HG03097 (cell line): ENCODE results near the gene CEP112.

Experiments
- ATAC-seq: cut with Tn5 transposase; IDR thresholded peaks from one replicate; pipeline ENCODE4 v1.9.1; 2021; ENCODE audit not compliant: unreplicated experiment, low FRiP score

The CEP112 gene

DNA sequence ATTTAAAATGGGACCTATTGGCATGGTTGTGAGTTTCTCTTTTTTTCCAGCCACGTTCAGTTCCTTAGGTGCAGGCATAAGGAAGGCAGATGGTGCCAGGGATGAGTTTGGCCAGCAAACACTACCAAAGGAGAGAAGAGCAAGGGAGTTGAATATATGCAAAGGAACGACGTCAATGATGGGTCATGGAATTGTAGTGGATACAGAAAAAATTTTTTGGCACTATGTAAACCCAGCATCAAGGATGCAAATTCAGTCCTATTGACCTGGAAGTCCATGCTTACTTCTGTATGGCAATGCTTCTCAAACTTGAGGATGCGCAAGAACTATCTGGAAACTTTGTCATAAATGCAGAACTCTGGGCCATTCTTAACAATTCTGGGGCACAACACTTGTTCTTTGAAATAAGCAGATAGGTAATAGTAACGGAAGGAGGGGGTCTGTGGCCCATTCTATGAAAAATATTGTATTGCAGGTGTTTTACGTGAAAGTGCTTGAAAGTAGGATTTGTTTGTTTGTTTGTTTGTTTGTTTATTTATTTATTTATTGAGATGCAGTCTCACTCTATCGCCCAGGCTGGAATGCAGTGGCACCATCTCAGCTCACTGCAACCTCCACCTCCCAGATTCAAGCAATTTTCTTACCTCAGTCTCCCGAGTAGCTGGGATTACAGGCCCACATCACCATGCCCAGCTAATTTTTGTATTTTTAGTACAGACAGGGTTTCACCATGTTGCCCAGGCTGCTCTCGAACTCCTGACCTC lies 19.3 kb upstream of the CEP112 start:
- ATAC-seq = no peak

DNA sequence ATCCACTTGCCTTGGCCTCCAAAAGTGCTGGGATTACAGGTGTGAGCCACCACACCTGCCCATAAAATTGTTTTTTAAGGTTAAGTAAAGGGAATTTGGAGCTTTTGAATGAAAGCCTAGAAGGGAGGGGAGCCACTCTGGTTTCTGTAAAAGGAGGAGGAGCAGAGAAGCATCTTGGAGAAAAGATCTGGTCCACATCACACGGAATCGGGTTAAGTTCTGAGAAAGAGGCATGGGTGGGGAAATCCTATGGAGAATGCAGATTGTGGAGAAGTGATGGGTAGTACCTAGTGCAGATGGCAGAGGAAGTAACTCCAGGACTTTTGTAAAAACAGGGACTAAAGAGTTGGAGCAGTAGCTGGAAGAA lies 18.3 kb upstream of the CEP112 start:
- ATAC-seq = no peak

DNA sequence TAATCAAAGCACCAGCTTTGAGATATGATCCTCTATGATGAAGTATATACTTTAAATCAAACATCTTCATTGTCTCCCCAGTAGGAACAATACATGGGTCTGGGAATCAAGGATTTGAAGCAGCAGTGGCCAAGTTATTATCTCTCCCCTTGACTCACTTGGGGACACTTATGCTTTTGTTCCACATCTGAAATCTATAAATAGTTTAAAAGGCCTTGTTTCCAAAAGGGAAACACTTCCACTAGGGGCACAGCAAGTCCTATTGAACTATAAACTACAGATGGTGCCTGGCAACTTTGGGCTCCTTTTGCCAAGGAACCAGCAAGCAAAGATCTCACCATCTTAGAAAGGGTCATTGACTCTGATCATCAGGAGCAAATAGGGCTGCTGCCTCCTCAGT lies 16.0 kb upstream of the CEP112 start:
- ATAC-seq = no peak

DNA sequence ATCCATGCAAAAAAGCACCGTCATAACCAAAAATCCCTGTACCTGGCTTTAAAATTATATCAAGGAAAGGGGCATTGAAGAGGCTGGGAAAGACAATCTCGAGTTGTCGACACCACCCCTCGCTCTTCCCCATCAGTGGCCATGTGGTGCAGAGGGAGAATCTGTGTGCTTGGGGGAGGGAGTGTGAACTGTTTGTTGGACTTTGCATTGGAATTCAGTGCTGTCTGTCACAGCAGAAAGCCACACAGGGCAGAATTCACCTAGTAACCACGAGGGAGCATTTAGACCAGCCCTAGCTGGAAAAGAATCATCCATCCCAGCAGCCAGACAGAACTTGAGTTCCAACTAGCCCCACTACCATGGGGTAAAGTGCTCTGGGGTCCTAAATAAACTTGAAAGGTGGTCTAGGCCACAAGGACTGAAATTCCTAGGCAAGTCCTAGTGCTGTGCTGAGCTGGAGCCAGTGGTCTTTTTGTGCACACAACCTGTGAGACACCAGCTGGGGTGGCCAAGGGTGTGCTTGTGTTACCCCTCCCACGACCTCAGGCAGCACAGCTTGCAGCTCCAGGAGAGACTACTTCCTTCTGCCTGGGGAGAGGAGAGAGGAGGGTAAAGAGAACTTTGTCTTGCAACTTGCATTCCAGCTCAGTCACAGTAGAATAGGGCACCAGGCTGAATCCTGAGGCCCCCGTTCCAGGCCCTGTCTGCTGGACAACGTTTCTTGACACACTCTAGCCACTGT lies 11.5 kb upstream of the CEP112 start:
- ATAC-seq = no peak

DNA sequence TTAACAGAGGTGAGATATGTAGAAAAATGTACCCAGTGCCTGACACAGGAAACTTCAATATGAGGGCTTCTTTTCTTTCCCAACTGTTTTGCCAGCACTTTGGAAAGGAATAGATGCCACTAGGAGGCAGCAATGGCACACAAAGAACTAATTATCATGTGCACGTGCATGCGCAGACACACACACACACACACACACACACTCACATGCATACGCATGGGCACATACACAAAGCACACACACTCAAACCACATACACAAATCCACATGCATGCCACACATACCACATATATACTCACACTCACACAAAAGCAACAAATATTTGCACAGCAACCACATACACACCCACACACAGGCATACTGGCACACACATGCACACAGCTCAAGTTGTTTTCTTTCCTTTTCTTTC lies 8.8 kb upstream of the CEP112 start:
- no peak for ATAC-seq

DNA sequence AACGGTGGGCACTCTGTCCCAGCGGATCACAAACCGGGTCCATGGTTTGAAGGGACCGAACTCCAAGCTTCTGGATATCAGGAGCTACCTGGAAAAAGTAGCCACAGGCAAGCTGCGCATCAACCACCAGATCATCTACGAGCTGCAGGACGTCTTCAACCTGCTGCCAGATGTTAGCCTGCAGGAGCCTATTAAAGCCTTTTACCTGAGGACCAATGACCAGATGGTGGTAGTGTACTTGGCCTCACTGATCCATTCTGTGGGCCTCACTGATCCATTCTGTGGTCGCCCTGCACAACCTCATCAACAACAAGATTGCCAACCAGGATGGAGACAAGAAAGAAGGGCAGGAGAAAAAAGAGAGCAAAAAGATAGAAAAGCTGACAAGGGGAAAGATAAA lies 6.3 kb upstream of the CEP112 start:
- ATAC-seq = no peak

DNA sequence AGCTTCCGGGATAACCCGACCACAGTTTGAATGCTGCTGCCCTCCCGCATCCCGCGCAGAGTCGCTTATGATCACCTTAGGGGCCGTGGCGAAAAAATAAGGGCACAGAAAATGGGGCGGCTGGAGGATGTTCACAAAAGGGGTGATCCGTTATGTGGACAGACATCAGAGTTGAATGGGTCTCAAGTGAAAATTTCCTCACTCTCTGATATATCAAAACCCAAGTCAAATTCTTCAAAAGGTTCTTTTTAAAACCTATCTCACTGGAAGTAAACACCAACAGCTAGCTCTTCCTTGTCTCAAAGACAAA lies 400 bp upstream of the CEP112 start:
- ATAC-seq = no peak

DNA sequence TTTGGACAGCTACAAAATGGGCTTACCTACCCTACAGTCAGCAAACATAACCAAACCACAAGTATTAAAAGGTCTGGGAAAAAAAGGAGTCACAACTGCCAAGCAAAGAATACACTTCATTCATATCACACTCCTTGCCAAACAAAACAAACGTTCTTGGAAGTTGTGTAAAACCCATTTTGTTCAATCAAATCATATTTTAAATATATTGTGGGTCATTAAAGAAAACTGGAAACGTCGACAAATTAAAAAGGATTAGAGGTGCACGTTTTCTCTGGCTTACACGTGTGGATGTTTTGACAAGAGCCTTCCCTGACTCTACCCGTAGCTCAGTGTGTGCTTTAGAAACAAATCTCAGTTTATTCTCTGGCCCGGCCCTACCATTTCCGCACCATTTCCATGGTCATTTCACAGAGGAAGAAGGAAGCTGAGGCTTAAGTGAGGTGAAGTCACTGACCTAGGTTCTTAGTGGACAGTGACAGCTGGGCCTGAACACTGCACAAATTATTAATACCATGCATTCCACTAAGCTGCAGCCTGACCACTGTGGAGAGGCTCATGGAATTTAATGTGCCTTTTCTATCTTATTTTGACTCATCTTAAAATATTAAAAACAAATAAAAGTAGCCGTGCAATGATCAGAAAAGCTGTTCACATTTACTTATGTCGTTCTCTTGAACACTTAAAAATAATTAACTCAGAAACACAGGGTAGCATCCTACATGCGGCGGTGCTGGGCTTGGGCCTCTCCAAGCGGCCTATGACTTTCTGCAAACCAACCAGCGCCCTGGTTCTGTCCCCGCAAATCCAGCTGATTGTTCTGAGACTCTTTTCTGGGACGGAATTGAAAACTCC lies 968 bp downstream of the CEP112 start:
- ATAC-seq = no peak

DNA sequence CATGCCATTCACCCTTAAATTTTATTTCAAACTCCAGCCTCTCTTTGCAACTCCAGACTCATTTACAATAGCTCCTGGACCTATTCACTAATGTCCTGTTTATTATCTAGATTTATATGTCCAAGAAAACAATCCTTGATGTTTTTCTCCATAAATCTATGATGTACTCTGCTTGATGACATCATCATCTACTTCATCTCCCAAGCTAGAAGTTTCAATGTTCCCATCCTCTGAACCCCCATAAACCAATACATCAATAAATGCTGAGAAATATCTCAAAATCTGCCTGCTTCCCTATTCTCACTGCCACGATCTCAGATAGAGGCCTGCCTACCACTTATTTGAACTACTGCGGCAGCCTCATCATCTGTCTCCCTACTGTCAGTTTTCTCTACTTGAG lies 4.2 kb downstream of the CEP112 start:
- no peak for ATAC-seq

DNA sequence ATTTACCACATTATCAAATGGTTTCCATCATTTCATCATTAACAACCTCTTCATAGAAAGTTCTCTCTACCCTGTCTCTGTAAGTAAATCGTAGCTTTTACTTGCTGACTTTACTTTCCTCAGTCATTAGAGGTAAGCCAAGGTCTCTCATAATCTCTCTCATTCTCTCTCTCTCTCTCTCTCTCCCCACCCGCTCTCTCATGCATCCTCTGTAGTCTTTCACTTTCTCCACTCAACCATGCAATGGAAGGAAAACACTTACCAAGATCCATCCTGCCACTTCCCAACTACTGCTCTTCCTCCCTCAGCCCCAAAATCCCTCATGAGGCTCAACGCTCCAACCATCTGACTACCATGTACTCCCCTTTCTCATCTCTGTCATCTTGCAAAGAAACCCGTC lies 6.1 kb downstream of the CEP112 start:
- ATAC-seq = no peak

DNA sequence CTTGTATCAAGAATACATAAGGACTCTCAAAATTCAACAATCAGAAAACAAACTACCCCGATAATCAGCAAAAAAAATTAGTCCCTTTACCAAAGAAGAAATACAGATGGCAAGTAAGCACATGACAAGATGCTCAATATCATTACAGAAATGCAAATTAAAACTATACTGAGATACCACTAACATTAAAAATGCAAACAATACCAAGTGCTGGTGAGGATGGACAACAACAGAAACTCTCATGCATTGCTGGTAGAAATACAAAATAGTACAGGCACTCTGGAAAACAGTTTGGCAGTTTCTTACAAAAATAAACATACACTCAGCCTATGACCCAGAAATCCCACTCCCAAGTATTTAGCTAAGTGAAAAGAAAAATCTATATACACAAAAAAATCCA lies 7.5 kb downstream of the CEP112 start:
- ATAC-seq = no peak

DNA sequence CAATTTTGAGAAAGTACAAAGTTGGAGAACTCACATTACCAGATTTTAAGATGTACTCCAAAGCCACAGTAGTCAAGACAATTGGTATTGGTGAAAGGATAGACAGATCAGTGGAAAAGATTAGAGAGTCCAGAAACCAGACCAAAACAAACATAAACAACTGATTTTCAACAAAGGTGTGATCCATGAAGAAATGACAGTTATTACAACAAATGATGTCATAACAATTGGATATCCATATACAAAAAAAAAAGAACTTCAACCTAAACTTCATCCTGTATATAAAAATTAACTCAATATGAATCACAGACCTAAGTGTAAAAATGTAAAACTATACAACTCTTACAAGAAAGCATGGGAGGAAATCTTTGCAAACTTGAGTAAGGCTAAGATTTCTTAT lies 8.4 kb downstream of the CEP112 start:
- no peak for ATAC-seq

DNA sequence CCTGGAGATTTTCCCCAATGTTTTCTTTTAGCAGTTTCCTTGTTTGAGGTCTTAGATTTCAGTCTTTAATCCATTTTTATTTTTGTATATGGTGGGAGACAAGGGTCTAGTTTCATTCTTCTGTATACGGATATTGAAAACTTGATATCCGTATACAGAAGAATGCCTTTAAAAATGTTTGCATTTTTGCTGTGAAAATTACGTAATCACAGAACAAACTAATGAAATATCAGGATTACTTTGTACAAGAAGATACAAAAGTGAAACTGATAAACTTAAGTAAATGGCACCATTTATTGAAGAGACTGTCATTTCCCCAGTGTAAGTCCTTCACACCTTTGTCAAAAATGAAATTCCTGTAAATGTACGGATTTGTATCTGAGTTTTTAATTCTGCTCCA lies 13.3 kb downstream of the CEP112 start:
- ATAC-seq = no peak

DNA sequence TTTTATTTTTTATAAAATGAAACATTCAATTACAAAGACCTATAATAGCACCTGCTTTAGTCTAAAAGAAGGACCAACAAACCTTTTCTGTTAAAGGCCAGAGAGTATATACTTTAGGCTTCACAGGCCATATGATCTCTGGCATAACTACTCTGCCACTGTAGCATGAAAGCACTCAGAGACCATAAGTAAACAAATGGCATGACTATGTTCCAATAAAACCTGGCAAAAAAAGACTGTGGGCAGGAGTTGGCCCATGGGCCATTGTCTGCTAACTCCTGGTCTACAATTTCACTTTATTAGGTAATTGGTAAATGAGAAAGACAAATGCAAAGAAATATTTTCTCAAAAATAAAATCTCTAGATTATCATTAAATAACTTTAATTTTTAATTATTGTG lies 14.9 kb downstream of the CEP112 start:
- no peak for ATAC-seq

DNA sequence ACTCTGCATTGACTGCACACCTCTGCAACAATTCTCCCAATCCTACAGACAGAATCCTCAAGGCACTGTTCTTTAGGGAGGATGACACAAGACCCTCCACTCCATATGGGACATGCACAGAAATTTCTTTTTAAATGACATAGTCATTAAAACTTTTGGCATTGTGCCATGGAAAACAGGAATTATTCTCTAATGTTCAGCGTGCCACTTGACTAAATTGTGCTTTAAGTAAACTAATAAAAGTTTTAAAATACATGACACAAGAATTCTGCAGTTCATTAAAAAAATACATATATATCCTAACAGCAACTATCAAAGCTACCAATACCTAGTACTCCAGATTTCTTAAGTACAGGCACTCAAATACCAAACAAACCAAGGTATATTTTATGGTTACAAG lies 16.0 kb downstream of the CEP112 start:
- ATAC-seq = no peak

DNA sequence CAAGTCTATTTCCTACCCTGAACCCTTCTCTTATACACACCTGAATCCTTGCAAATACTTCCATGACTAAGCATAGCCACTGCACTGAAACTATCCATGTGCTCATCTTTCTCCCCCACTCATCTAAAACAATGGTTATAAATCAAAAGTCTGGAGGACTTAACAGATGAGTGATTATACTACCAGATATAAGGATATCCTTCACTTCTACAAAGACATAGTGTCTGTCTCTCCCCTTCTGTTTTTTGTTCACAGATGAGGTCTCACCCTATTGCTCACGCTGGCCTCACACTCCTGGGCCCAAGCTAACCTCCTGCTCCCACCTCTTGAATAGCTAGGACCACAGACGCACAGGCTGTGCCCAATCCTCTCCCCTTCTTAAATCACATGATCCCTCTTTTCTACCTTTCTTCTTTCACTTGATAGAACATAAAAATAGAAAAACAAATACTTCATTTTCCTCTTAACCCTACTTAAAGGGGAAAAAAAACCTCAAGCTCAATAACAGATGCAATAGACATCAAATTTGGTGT lies 19.2 kb downstream of the CEP112 start:
- no peak for ATAC-seq

DNA sequence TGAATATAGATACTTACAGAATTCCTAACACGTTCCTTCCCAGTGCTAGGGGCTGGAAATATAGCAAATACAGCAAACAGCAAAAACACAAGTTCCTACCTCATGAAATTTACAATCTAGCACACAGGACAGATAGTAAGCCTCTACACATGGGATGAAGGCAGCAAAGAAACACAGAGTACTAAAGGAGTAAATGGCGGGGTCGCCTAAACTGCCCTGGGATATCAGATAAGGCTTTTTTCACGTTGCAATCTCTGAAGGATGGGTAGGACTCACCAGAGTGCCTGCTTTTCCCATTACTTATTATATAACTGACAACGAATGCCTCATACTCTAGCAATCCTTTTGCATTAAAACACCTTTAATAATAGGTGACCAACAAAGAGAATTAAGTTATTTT lies 19.8 kb downstream of the CEP112 start:
- no peak for ATAC-seq

DNA sequence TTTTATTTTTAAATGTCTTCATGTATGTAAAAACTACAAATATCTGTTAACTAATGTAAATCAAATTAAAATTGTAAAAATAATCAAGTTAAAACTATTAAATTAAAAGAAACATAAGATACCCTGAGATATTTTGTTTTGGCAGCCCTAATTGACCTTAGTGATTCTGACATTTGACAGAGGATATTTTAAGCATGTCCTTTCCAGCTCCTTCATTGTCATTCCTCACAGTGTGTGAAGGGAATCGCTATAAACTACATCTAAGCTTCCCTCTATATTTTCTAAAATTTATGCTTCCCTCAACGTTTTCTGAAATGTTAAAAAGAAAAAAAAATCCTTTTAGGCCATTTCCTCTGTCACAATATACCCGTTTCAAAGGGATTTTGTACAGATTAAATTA lies 20.2 kb downstream of the CEP112 start:
- no peak for ATAC-seq

DNA sequence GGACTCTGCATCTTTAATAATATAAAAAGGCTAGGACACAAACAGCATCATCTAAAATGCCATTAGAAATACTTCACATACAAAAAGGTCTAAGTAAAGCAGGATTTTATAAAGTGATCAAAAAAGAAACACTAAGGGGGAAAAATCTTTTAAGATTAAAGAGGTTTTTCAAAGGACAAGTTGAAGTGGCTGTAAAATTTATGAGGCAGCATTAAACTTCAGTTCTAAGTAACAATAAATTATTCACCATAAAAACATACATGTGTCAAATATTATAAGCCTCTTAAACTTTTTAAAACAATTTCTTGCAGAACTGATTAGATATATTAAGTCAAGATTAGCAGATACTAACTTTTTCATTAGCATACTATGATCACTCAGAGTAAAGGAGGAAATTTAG lies 20.8 kb downstream of the CEP112 start:
- no peak for ATAC-seq

DNA sequence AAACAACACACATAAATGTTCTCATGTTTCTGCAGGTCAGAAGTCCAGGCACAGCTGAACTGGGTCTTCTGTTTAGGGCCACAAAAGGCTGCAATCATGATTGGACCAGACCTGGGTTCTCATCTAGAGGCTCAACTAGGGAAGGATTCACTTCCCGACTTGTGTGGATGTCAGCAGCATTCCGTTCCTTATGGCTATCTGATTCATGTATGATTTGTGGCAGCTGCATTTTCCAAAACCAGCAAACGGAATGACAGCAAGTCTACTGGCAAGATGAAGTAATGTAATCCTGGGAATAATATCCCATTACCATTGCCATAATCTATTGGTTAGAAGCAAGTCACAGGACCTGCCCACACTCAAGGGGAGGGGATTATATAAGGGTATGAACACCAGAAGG lies 22.1 kb downstream of the CEP112 start:
- no peak for ATAC-seq

DNA sequence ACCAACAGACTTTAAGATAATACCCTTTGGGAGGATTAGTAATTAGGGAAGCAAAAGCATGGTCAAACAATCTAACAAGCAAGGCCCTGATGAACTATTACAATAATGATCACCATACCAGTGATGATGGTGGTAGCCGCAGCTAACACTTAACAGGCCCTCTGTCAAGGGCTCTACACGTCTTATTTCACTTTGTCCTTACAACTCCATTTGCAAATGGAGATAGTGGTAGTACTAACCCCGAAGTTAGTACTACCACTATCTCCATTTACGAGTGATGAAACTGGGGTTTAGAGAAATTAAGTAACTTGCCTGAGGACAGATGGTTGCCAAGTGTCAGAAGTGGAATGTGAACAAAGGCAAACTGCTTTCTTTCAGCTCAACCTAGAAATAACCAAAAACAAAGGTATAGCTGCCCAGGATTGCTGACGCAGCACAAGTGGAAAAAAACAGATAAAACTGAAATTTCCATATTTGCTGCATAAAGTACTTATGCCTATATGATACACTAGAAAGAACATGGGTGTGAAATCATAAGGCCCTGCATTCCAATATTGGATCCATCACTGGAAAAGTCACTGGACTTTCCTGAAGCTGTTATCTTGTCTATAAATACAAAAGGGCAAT lies 24.6 kb downstream of the CEP112 start:
- no peak for ATAC-seq
